Left lobe of liver (tissue), 2 donors: ENCODE results near the gene SLC35D3. TPM values are rescaled to one million over a fixed set of nuclear protein-coding genes. Genes with fewer than 3 reads are reported as not detected.
"Not testable (repeated sequence)": the region's sequence is repeated elsewhere in the genome, so short reads cannot be mapped to it uniquely, and the experiment has no call there.

Source experiments
- ATAC-seq: fragments of 200-7000 bp; cut with Tn5 transposase; one replicate; pipeline ENCODE4 v1.9.1; 2020; ENCODE audit warnings: mild to moderate bottlenecking, moderate library complexity
- DNase-seq: peaks from one replicate; pipeline ENCODE4 v3.0.0-alpha.2; 2020; ENCODE audit warnings: low spot score
- total RNA-seq: library from RNA; stranded (reverse); gene quantifications from one replicate; pipeline ENCODE4 v1.2.1, GENCODE V29; 2021
- donor health status: DM: no; HTN: no; CAD: no; lungs with moderate emphysema.
- donor health status: DM: no; HTN: yes; CAD: no.

SLC35D3 gene, protein sequence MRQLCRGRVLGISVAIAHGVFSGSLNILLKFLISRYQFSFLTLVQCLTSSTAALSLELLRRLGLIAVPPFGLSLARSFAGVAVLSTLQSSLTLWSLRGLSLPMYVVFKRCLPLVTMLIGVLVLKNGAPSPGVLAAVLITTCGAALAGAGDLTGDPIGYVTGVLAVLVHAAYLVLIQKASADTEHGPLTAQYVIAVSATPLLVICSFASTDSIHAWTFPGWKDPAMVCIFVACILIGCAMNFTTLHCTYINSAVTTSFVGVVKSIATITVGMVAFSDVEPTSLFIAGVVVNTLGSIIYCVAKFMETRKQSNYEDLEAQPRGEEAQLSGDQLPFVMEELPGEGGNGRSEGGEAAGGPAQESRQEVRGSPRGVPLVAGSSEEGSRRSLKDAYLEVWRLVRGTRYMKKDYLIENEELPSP
- total RNA-seq, result not detected

- DNase-seq (no peak), ATAC-seq (peak; percentile 41)
These were observed at the start of gene SLC35D3 for GRCh38 chr6:136921936-136922684. Gene SLC35D3 (plus strand): TSS chr6:136922301. CDS start chr6:136922429, 128 bp downstream.

DNA sequence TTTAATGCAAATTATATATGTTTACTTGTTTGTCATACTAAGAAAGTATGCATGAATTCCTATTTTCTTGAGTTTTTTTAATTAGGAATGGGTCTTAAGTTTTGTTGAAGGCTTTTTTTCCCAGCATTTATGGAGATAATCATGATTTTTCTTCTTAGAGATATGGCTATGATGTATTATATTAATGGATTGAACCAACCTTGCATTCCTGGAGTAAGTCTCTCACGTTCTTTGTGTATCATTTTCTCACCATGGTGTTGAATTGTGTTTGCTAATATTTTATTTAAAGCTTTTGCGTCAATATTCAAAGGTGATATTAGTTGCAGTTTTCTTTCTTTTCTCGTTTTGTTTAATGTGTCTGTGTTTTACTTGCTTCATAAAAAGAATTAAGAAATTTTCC lies 48.4 kb upstream of the SLC35D3 start:
- DNase-seq (no peak), ATAC-seq (no peak)

GRCh38 chr6:136876469-136876868 lies 45.6 kb upstream of the SLC35D3 start:
- DNase-seq, ATAC-seq: not testable (repeated sequence)

GRCh38 chr6:136880748-136881460 lies 41.2 kb upstream of the SLC35D3 start:
- DNase-seq (no peak), ATAC-seq (no peak)

- ATAC-seq (no peak), DNase-seq (no peak)
These were observed 36.0 kb upstream of the SLC35D3 start for GRCh38 chr6:136886091-136886490.

GRCh38 chr6:136887953-136888352 lies 34.1 kb upstream of the SLC35D3 start:
- ATAC-seq (no peak), DNase-seq (no peak)

GRCh38 chr6:136889271-136890193 lies 32.6 kb upstream of the SLC35D3 start:
- ATAC-seq (no peak), DNase-seq (no peak)

GRCh38 chr6:136890194-136890839 lies 31.8 kb upstream of the SLC35D3 start:
- DNase-seq, result no peak
- ATAC-seq, result no peak

- DNase-seq (no peak), ATAC-seq (no peak)
These were observed 31.1 kb upstream of the SLC35D3 start for GRCh38 chr6:136890986-136891385.

GRCh38 chr6:136893187-136893586 lies 28.9 kb upstream of the SLC35D3 start:
- DNase-seq (no peak), ATAC-seq (no peak)

DNA sequence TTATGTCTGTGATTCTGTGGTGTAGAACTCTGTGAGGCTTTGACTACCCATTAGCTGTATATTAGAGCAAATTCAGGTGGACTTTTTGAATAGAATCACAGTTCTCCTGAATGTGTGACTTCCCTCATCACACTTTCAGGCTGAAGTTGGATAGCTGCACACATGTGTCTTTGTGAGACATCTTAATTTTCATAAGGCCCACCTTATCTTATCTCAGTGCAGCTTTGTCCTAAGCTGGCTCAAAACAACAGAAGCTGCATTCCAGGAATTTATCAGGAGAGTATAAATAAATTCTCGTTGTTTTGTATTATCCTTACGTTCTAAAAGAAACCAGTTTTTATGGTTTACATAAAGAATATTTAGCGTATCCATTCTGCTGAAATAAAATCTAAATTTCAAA lies 26.2 kb upstream of the SLC35D3 start:
- DNase-seq, result no peak
- ATAC-seq, result no peak

DNA sequence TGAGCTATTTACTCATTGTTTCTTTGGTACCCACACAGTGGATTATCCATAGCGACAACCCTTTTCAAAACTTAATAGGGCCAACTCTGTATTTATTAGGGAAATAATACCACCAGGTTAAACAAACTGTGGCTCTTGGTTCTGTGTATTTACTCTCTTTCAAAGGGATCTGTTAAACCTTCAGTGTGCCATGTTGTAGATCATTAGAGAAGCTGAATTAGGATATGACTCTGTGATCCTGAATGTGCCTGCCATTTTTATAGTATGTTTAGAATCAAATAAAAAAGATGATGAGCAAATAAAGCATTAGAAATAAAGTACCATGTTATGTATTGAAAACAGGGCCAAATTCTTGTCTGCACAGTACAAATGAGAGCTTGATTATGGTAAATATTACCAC lies 25.0 kb upstream of the SLC35D3 start:
- DNase-seq, result no peak
- ATAC-seq, result no peak

DNA sequence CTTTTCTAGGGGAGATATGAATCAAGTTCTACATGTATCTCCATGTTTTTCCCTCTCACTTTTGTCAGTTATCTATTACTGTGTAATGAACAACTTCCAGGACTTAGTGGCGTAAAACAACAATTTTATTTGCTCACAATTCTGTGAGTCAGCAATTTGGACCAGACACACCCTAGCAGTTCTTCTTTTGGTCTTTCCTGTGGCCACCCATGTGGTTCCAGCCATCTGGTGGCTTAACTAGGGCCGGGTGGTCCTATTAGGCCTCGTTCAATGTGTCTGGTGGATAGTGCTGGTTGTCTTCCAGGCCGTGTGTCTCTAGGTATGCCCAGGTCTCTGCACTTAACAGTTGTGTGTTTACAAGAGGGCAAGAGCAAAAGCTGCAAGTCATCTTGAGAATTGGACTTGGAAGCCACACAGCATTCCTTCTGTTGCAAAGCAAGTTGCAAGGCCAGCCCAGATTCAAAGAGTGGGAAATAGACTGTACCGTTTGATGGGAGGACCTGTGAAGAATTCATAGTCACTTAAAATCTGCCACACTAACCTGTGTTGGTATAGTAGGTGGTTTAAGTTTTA lies 20.8 kb upstream of the SLC35D3 start:
- DNase-seq (no peak), ATAC-seq (no peak)

- not testable (repeated sequence) for ATAC-seq, DNase-seq
These were observed 17.6 kb upstream of the SLC35D3 start for GRCh38 chr6:136904477-136904876.

DNA sequence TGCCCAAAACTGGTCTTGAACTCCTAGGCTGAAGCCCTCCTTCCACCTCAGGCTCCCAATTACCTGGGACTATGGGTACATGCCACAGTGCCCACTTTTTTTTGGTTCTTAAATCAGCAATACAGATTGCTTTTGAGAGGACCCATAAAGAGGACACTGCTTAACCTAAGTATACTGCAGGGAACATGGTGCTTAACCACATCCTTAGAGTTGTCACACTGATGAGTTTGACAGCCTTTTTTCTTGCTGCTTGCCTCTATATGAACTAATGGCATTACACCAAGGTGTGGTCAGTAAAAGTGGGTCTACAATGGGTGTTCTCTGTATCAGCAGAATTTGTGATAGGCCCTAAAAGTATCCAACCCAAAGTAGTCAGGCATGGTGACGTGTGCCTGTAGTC lies 7.2 kb upstream of the SLC35D3 start:
- ATAC-seq (no peak), DNase-seq (no peak)

- ATAC-seq (no peak), DNase-seq (no peak)
These were observed 3.4 kb upstream of the SLC35D3 start for GRCh38 chr6:136918706-136919105.

DNA sequence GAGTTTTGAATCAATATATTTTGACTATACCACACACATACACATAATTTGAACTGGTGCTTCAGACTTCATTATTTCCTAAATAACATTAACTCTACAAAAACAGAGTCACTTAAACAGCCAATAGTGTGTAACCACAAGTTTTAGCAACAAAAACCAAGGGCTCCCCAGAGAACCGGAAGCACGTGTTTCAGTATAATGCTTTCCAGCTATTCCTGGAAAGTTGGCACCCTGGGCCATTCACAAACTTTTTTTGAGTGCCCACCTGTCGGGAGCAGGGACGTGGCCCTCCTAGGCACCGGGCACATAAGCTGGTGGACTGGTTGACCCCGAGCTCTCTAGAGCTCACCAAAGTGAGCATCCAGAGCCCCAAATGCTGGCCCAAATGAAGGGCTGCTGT lies 1.9 kb upstream of the SLC35D3 start:
- ATAC-seq (no peak), DNase-seq (no peak)

- ATAC-seq, result peak; percentile 64
- DNase-seq, result no peak
These were observed 1.3 kb upstream of the SLC35D3 start for GRCh38 chr6:136920671-136921380.

DNA sequence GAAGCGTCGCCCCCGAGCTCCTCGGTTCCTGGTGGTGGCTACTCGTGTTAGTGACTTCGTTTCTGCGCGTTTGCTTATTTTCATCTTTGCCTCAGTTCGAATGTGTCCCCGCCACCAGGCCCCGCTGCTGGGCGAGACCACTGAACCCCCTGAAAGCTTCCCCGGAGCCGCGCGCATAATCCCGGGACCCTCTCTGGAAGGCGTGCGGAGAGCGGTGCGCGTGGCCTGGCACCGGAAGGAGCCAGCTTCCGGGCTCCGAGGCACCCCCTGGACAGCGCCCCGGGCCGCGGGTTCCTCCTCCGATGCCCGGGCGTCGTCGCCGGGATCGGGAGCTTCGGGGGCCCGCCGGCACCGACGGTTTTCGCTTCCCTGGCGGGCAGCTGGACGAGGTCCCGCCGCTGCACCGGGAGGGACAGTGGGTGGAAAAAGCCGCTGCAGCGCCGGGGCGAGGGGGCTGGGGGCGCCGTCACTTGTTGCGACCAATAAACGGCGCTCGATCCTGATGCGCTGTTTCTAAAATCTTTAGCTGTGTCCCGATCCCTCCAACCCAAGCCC lies 643 bp upstream of the SLC35D3 start:
- DNase-seq, result no peak
- ATAC-seq, result peak; percentile 40
